LNCAP (cell line): ENCODE data around the gene HOXB2.

Experiments used
- CTCF ChIP-seq: fragments of 450-650 bp; IDR thresholded peaks from 2 replicates; pipeline ENCODE4 v1.5.1; 2017; ENCODE audit warnings: mild to moderate bottlenecking

HOXB2 gene

DNA sequence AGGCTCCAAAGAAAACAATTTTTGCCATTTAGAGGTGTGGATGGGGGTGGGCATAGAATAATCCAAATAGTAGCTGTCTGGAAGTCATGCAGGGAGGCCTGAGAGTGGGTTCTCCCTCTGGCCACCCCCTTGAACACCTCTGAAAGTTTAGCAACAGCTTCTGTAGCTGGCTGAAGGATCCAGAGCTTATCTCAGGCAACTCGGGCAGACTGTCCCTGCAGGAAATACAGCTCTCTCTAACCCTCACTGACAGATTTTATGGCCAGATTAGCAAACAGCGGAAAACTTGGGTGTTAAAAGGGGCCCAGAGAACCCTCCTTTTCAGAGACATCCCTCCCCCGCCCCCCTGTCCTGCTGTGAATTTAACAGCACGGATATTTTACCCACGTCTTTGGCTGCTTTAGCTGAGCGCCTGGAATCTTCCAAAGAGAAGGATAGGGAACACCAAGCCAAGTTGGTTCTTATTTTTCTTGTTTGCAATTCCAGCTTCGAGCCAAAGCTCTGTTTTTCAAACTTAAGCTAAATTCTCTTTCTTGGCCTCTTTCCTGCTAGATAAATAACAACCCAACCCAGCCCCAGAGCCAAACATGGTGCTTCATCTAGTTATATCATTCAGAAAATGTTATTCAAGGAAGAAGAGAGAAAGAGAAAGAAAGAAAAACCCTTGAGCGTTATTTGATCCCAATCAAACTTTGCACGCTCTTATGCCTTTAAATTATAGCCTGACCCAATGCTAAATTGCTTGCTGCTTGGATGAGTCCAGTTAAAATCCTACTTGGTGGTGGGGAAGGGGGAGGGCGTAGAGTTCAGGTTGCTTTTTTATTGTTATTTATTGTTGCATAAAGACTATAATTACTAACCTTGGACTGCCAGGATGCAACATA is 2.3 kb upstream of the HOXB2 start:
- TF ChIP-seq CTCF = no peak

GRCh38 chr17:48546137-48546923 is 1.4 kb upstream of the HOXB2 start:
- no peak for TF ChIP-seq CTCF

DNA sequence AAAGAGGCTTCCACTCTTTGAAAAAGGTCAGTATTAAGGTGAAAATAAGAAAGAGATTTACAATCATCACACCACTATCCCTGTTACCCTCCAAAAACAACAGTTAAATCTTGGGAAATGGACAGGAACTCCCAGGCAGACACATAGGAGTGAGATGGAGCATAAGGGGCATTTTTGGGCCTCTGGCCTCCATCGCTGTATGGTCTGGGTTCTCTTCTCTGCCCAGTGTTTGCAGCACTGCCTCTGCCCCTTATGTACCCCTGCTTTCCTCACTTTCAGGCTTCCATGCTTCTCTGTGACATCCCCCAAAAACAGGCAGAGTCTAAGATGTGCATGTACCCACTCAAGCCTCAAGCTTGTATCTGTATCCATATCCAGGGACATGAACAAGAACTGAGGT is 630 bp upstream of the HOXB2 start:
- no peak for TF ChIP-seq CTCF

- no peak for TF ChIP-seq CTCF
Measured at GRCh38 chr17:48544349-48545021, 424 bp downstream of the HOXB2 start.

DNA sequence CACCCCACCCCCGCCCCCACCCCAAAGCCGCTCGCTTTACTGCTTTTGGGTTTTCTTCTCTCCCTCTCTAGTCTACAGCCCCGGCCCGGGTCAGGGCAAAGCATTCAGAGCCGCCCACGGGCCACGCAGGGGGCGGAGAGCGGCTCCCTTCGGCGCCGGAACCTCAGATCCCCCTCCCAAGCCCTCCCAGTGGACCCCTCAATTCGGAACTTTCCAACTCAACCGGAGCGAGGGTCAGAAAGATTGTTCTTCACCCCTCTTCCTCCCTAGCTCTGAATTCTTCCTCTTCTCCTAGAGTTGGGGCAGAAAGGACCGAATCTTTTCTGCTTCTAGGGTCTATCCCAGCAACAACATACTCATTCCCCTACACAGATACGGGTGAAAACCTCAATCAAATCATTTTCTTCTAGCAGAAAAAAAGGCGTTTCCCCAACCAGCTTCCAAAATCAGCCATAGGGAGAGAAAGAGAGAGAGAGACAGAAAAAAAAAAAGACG is 1.0 kb downstream of the HOXB2 start:
- TF ChIP-seq CTCF = no peak

GRCh38 chr17:48543107-48543853 is 1.6 kb downstream of the HOXB2 start:
- no peak for TF ChIP-seq CTCF

DNA sequence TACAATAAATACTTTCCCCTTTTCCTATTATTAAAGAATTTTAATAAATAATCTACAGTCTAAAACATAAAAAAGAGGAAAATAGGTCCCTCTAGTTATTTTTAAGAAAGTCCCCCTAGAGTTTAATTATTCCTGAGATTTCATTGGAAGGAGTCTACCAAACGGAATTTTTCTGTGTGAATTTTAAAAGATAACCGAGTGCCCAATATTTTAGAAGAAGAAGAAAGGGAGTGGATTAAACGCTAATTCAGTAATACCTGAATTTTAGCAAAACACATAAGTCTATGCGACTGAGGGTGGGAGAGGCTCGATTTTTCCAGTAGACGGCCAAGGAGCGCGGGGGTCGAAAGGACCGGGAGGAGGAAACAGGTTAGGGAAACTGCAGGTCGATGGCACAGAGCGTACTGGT is 2.2 kb downstream of the HOXB2 start:
- TF ChIP-seq CTCF = no peak
